ENCODE results near the gene BTBD6. TPM values are rescaled to one million over a fixed set of nuclear protein-coding genes. Genes with fewer than 3 reads are reported as not detected.

BTBD6 gene
- total RNA-seq, 1 donor from 2014 or later: 45.3 TPM

DNA sequence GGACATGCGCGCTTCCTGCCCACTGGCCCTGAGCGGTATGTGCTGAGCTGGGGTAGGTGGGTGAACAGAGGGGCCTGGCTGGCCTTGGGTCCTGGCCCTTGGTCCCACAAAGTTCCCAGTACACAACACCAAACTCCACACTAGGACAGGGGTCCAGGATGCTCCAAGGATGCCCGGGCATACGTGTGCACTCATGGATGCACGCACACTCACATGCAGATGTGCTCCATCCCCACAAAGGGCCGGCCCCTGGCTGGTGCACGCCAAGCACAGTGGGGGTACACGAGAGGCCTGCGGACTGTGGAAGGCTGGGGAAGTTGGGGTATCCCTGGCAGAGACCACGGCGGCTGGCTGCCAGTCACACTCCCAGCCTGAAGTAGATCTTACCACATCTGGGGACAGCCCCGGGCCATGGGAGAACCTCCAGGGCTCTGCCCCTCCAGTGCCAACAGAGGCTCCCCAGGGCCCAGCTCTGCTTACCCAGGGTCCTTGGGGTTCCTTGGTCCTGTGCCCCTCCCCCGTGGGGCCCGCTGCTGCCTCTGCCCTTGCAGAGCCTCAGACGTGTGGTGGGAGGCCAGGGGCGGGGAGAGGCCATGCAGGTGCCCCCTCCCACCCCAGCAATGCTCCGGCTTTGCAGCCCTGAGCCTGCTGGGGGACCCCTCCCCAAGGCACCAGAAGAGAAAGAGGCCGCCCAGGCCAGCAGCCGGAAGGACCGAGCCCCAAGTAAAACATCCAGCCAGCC lies 43.2 kb upstream of the BTBD6 start:
- H3K4me3 ChIP-seq: no peak overlapping the region
- H3K4me1 ChIP-seq: peaks cover 71% of the 10 kb centered on the region
- TF ChIP-seq, protein P1, sequence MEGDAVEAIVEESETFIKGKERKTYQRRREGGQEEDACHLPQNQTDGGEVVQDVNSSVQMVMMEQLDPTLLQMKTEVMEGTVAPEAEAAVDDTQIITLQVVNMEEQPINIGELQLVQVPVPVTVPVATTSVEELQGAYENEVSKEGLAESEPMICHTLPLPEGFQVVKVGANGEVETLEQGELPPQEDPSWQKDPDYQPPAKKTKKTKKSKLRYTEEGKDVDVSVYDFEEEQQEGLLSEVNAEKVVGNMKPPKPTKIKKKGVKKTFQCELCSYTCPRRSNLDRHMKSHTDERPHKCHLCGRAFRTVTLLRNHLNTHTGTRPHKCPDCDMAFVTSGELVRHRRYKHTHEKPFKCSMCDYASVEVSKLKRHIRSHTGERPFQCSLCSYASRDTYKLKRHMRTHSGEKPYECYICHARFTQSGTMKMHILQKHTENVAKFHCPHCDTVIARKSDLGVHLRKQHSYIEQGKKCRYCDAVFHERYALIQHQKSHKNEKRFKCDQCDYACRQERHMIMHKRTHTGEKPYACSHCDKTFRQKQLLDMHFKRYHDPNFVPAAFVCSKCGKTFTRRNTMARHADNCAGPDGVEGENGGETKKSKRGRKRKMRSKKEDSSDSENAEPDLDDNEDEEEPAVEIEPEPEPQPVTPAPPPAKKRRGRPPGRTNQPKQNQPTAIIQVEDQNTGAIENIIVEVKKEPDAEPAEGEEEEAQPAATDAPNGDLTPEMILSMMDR (IDR thresholded peaks at IDR 0.05; ENCODE audit: borderline replicate concordance): no peak
- intact Hi-C loops (cut with micrococcal nuclease): no loop called here
- DNase-seq: no peak
- H3K36me3 ChIP-seq: peaks cover 11% of the 10 kb centered on the region
- H3K9me3 ChIP-seq (replicated peaks): no peaks in the 10 kb centered on the region
- peaks cover 4% of the 10 kb centered on the region for H3K27me3 ChIP-seq (ENCODE audit: low read depth)
- peak overlapping the region; percentile 83 for H3K27ac ChIP-seq (replicated peaks)

DNA sequence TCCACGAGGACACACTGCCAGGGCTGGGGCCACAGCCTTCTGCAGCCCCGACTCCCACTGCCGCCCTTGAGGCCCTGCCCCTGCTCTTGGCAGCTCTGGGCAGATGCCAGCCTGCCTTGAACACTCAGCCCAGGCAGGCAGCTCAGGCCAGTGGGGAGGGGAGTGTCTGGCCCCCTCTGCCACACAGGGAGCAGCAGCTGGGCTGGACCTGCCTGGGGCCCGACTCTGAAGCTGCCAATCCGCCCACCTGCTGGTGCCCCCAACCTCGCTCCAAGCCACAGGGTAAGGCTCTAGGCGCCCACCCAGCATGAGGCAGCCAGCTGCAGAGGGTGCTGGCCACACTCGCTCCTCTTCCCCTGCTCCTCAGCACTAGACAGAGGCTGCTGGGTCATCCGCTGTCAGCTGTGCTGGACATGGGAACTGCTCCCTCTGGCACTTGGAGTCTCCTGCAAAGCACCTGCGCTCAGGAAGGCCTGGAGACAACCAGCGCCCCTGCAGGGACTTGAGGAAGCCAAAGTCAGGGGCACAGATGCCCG lies 42.6 kb upstream of the BTBD6 start:
- DNase-seq: no peak
- Histone ChIP-seq H3K4me3 (no peak overlapping the region), H3K27ac (replicated peaks) (peak overlapping the region; percentile 83), H3K27me3 (ENCODE audit: low read depth) (no peaks in the 10 kb centered on the region), H3K36me3 (peaks cover 15% of the 10 kb centered on the region), H3K9me3 (replicated peaks) (no peaks in the 10 kb centered on the region), H3K4me1 (peaks cover 69% of the 10 kb centered on the region)
- intact Hi-C loops (cut with micrococcal nuclease): no loop called here
- TF ChIP-seq, protein P1 (IDR thresholded peaks at IDR 0.05; ENCODE audit: borderline replicate concordance): no peak

DNA sequence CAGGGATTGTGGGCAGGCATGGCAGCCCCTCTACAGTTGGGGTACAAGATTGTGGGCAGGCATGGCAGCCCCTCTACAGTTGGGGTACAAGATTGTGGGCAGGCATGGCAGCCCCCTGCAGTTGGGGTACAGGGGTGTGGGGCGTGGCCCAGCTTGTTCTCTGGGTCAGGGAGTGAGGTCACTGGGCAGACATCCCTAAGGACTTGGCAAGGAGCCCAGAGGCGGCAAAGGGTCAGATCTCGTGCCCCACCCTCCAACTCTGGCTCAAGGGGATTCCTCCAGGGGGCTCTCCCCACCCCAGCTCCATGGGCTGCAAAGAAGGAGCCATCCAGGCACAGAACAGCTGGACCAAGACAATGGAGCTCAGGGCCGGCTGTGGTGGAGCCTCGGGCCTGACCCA lies 41.5 kb upstream of the BTBD6 start:
- intact Hi-C loops (cut with micrococcal nuclease): no loop called here

DNA sequence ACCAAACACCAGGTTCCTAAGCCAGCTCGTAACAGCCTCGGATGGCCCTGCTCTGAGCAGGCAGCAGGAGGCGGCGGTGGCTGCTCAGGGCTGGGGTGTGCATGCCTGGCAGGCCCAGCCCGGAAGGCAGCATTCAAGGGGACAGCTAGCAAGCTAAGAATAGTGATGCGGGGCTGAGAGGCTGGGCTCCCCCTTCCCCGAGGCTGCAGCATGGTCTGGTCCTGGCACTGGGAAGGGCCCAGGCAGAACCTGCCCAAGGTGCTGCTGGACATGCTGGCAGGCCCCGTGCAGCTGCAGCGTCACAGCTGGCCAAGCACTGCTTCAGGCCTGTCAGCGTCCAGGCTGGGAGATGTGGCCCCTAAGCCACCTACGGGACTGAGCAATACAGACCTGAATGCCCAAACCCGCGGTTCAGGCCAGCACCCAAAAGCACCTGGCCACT lies 40.9 kb upstream of the BTBD6 start:
- intact Hi-C loops (cut with micrococcal nuclease): no loop called here
- Histone ChIP-seq H3K27me3 (ENCODE audit: low read depth) (no peaks in the 10 kb centered on the region), H3K4me3 (no peak overlapping the region), H3K36me3 (peaks cover 25% of the 10 kb centered on the region), H3K4me1 (peaks cover 51% of the 10 kb centered on the region), H3K9me3 (replicated peaks) (no peaks in the 10 kb centered on the region), H3K27ac (replicated peaks) (peak overlapping the region; percentile 79)
- DNase-seq: peak; percentile 59
- TF ChIP-seq, protein P1 (IDR thresholded peaks at IDR 0.05; ENCODE audit: borderline replicate concordance): peak; percentile 43

More for the DNA sequence above, 41.5 kb upstream of the BTBD6 start:
- Histone ChIP-seq H3K4me3 (no peak overlapping the region), H3K36me3 (peaks cover 24% of the 10 kb centered on the region), H3K27ac (replicated peaks) (peak overlapping the region; percentile 79), H3K4me1 (peaks cover 58% of the 10 kb centered on the region), H3K9me3 (replicated peaks) (no peaks in the 10 kb centered on the region), H3K27me3 (ENCODE audit: low read depth) (no peaks in the 10 kb centered on the region)
- DNase-seq: no peak
- TF ChIP-seq, protein P1 (IDR thresholded peaks at IDR 0.05; ENCODE audit: borderline replicate concordance): no peak

DNA sequence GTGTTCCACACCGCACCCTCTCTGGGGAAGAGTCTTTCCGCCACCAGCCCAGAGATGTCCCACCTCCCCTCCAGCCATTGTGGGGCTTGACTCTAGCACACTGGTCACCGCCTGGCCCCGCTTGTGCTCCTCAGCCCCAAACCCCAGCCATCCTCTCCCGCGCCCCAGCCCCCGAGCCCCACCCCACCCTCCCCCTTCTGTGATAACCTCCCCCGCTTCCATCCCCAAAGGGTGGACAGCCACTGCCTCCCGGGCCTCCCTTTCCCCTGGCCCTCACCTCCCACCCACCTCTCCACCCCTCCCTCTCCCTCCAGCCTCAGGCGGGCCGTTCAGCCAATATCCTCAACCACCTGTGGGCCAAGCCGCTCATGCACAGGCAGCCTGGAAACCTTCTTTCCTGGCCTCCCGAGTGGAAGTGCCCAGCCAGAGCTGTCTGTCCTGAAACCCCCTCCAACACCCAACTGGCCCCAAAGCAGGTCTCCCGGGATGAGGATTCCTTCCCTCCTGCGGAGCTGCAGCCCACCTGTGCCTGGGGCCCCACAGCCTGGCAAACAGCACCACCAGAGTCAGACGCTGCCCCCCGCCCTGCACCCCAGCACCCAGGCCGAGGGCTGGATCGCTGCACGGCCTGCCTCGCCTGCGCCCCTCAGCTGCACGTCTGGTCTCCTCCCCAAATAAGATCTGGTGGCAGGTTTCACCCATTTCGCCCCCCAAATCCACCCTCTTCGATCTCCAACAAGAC lies 40.2 kb upstream of the BTBD6 start:
- no peaks in the 10 kb centered on the region for H3K9me3 ChIP-seq (replicated peaks)
- TF ChIP-seq, protein P1 (IDR thresholded peaks at IDR 0.05; ENCODE audit: borderline replicate concordance): no peak
- no peak for DNase-seq
- peak overlapping the region; percentile 79 for H3K27ac ChIP-seq (replicated peaks)
- peaks cover 31% of the 10 kb centered on the region for H3K36me3 ChIP-seq
- H3K4me1 ChIP-seq: peaks cover 45% of the 10 kb centered on the region
- intact Hi-C loops (cut with micrococcal nuclease): no loop called here
- no peak overlapping the region for H3K4me3 ChIP-seq
- no peaks in the 10 kb centered on the region for H3K27me3 ChIP-seq (ENCODE audit: low read depth)
